GM12892 (cell line): ENCODE data around the gene POGK.

ENCODE experiments used
- POLR2A ChIP-seq: IDR thresholded peaks from 2 replicates; pipeline ENCODE4 v1.6.1; 2011; ENCODE audit warnings: low read depth, low read length, control low read depth
- POLR2AphosphoS5 ChIP-seq: IDR thresholded peaks from 2 replicates; pipeline ENCODE4 v1.6.1; 2011; ENCODE audit warnings: low read depth, low read length, control low read depth
- TAF1 ChIP-seq: IDR thresholded peaks from 2 replicates; pipeline ENCODE4 v1.6.1; 2011; ENCODE audit warnings: low read depth, mild to moderate bottlenecking, control low read depth, low read length, borderline replicate concordance

GRCh38 chr1:166838766-166839599 is at the start of gene POGK:
- TF ChIP-seq TAF1, result peak; percentile 59; the same call in 1 of the 2 replicates
- TF ChIP-seq POLR2AphosphoS5, result peak; percentile 87
- TF ChIP-seq POLR2A, result peak; percentile 92
